HEK293 (cell line): ENCODE data around the gene PNLIPRP1.

Experiments
- PRDM1 ChIP-seq: fragments of 450-650 bp; formaldehyde crosslinking; IDR thresholded peaks from 2 replicates; pipeline ENCODE4; 2016; ENCODE audit warnings: missing biosample characterization, missing genetic modification characterization
- TF ChIP-seq, protein P1 (sequence below): fragments of 450-650 bp; formaldehyde crosslinking; IDR thresholded peaks from 2 replicates; pipeline ENCODE4 v1.5.1; 2016; ENCODE audit warnings: missing biosample characterization, missing genetic modification characterization, low read depth
- TF ChIP-seq, protein P2 (sequence below): sonication (generic); formaldehyde crosslinking; IDR thresholded peaks from 2 replicates; pipeline ENCODE4 v1.8.1; 2022; ENCODE audit warnings: mild to moderate bottlenecking, moderate library complexity, missing genetic modification reagents
- TF ChIP-seq, protein P3 (sequence below): fragments of 450-650 bp; formaldehyde crosslinking; IDR thresholded peaks from 2 replicates; pipeline ENCODE4 v1.5.1; 2016; ENCODE audit warnings: missing biosample characterization, missing genetic modification characterization

DNA sequence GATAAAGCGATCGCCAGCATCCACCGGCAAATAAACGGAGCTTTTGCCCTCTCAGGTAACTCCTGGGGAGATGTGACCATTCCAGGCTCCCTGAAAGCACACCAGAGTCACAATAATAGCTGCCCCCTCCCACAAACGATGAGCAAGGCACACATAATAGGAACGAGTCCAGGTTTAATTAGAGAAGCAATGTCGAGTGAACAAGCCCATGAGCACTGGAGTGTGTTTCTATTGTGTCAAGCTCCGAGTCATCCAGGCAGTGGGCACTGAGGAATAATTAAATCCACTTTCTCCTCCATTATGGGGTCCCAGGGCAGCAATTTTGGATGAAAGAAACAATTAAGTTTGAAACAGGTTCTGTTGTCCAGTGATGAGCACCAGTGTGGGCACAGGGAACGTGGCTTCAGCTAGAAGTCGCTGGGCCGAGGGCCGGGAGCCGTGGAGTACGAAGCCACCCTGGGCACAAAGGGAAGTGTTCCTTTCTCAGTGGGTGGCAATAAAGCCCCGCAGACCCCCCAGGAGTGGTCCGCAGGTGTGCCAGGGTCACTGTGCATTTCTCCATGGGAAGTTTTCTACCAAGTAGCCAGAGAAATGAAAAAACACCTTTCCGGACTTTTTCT, 41.9 kb downstream of the PNLIPRP1 start:
- TF ChIP-seq, protein P1, sequence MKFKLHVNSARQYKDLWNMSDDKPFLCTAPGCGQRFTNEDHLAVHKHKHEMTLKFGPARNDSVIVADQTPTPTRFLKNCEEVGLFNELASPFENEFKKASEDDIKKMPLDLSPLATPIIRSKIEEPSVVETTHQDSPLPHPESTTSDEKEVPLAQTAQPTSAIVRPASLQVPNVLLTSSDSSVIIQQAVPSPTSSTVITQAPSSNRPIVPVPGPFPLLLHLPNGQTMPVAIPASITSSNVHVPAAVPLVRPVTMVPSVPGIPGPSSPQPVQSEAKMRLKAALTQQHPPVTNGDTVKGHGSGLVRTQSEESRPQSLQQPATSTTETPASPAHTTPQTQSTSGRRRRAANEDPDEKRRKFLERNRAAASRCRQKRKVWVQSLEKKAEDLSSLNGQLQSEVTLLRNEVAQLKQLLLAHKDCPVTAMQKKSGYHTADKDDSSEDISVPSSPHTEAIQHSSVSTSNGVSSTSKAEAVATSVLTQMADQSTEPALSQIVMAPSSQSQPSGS (tag by site-specific recombination) = no peak
- TF ChIP-seq, protein P2, sequence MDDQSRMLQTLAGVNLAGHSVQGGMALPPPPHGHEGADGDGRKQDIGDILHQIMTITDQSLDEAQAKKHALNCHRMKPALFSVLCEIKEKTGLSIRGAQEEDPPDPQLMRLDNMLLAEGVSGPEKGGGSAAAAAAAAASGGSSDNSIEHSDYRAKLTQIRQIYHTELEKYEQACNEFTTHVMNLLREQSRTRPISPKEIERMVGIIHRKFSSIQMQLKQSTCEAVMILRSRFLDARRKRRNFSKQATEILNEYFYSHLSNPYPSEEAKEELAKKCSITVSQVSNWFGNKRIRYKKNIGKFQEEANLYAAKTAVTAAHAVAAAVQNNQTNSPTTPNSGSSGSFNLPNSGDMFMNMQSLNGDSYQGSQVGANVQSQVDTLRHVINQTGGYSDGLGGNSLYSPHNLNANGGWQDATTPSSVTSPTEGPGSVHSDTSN (CRISPR knock-in tag) = no peak
- TF ChIP-seq, protein P3, sequence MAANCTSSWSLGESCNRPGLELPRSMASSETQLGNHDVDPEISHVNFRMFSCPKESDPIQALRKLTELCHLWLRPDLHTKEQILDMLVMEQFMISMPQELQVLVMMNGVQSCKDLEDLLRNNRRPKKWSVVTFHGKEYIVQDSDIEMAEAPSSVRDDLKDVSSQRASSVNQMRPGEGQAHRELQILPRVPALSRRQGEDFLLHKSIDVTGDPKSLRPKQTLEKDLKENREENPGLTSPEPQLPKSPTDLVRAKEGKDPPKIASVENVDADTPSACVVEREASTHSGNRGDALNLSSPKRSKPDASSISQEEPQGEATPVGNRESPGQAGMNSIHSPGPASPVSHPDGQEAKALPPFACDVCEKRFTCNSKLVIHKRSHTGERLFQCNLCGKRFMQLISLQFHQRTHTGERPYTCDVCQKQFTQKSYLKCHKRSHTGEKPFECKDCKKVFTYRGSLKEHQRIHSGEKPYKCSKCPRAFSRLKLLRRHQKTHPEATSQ (tag by site-specific recombination) = no peak
- TF ChIP-seq PRDM1 (tag by site-specific recombination) = no peak
